ENCODE measurements around the gene SLBP.
A peak's percentile ranks its signal among the peaks of the same experiment; 100 is the strongest.

SLBP gene

DNA sequence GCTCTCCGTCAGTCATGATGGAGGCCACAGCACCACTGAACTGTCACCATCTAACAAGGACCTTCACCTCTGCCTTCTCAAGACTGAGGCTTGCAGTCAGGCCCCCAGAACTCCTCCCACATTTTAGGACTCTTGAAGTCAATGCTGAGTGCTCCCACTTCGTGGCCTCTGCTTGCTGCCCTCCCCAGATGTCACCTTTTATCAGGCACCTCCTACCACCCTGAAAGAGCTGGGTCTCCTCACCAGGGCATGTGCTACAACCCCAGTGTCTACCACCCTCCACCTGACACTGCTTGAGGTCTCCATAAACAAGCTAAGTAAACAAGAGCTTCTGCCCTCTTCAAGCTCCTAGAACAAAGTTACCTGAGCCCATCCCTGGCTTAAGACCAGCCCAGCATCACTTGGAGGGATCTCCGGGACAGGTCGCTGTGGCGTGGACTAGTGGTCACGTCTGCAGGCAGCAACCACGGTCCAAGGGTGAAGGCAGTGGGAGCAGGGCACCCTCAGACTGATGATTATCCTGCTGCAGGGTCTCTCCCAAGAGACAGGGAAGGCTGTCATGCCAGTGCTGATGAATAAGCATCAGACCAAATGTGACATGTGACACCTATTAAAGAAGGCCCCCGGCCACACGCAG lies 20.3 kb downstream of the SLBP start:
- H3K4me3 ChIP-seq (ENCODE audit: low read depth, low read length): no peak overlapping the region
- DNase-seq: no peak
- TF ChIP-seq, protein P1, sequence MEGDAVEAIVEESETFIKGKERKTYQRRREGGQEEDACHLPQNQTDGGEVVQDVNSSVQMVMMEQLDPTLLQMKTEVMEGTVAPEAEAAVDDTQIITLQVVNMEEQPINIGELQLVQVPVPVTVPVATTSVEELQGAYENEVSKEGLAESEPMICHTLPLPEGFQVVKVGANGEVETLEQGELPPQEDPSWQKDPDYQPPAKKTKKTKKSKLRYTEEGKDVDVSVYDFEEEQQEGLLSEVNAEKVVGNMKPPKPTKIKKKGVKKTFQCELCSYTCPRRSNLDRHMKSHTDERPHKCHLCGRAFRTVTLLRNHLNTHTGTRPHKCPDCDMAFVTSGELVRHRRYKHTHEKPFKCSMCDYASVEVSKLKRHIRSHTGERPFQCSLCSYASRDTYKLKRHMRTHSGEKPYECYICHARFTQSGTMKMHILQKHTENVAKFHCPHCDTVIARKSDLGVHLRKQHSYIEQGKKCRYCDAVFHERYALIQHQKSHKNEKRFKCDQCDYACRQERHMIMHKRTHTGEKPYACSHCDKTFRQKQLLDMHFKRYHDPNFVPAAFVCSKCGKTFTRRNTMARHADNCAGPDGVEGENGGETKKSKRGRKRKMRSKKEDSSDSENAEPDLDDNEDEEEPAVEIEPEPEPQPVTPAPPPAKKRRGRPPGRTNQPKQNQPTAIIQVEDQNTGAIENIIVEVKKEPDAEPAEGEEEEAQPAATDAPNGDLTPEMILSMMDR (IDR thresholded peaks at IDR 0.05; ENCODE audit: low read depth, low read length, missing control alignments): no peak
- in situ Hi-C loops (cut with HindIII; ENCODE audit: low pct_ligation_motif_present, low sequenced_read_pairs): no loop called here
- H3K27me3 ChIP-seq (replicated peaks): no peaks in the 10 kb centered on the region
- peaks cover 52% of the 10 kb centered on the region for H3K36me3 ChIP-seq (replicated peaks)
- no peak overlapping the region for H3K27ac ChIP-seq

DNA sequence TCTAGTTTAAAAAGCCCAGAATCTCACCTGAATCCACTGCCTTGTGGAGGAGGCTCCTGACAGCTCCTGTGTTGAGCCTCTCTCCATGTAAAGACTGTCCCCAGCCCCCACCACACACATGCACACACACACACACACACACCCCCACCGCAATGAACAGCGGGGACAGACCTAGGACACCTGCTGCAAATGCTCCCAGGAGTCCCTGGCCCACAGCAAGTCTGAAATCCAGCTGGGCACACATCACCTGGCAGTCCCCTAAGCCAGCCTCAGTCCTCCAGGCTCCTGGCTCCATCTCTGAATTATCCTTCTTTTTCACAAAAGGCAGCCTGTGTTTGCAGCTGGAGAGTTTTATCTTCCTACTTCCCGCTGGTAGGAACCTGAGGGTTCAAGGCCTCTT lies 21.4 kb downstream of the SLBP start:
- Histone ChIP-seq H3K4me3 (ENCODE audit: low read depth, low read length) (no peak overlapping the region), H3K36me3 (replicated peaks) (peaks cover 46% of the 10 kb centered on the region), H3K27me3 (replicated peaks) (no peaks in the 10 kb centered on the region), H3K27ac (no peak overlapping the region)
- in situ Hi-C loops (cut with HindIII; ENCODE audit: low pct_ligation_motif_present, low sequenced_read_pairs): no loop called here
- no peak for DNase-seq
- TF ChIP-seq, protein P1 (IDR thresholded peaks at IDR 0.05; ENCODE audit: low read depth, low read length, missing control alignments): no peak

DNA sequence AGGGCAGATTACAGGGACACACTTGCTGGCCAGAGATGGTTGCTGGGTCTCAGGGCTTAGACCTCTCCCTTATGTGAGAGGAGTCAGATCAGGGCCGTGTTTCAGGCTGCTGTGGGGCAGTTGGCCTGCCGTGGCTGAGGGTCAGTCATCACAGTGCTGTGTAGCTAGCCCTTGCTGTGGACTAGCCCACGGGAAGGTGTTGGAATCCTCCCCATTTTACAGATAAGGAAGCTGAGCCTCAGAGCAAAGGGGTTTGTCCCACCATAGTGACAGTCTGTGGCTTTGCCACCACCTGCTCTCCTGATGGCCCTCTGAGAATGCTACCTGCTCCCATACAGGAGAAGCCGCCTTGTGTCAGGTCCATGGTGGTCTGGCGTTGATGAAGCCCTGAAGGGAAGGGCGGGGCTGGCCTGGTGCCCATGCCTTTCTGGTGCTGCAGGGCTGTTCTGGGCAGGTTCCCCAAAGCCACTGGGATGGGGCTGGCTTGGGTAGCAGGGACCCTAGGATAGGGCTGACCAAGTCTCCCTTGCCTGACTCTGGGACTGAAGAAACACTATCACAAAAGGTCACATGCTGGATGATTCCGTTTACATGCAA lies 25.6 kb downstream of the SLBP start:
- Histone ChIP-seq H3K36me3 (replicated peaks) (peaks cover 13% of the 10 kb centered on the region), H3K4me3 (ENCODE audit: low read depth, low read length) (no peak overlapping the region), H3K27me3 (replicated peaks) (no peaks in the 10 kb centered on the region), H3K27ac (no peak overlapping the region)
- DNase-seq: no peak
- in situ Hi-C loops (cut with HindIII; ENCODE audit: low pct_ligation_motif_present, low sequenced_read_pairs): no loop called here
- TF ChIP-seq, protein P1 (IDR thresholded peaks at IDR 0.05; ENCODE audit: low read depth, low read length, missing control alignments): no peak

DNA sequence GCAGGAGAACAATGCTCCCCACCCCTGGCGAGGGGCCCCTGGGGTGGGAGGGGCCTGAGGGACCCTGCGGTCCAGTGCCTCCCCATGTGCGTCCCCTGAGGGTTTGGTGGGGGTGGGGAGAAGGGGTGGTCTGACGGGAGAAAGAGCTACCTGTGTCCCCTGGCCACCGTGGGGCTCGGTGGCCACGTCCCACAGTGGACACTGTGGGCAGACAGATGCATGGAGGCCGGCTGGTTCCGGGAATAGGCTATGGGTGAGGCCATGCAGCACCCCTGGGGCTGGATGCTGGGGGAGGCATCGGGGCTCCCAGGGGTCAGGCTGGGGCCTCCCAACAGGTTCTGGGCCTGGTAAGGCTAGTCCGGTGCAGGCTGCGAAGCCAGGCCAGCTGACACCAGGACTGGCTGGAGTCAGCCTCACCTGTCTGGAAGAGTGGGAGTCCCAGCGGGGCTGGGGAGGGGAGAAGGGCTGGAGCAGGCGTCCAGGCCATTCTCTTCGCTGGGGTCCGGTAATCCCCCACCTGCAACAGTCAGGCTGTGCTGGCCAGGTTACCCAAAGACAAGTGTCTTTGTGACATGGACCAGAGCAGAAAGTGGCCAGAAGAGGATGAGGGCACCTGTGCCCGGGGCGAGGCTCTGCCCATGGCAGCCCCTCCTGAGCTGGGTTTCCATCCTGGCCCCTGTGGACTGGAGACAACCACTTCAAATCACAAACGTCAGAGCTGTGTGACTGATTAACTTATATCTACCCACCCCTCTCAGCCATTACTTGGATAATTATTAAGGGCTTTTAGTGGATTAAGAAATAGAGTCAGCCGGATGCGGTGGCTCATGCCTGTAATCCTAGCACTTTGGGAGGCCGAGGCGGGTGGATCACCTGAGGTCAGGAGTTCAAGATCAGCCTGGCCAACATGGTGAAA lies 26.6 kb downstream of the SLBP start:
- peaks cover 2% of the 10 kb centered on the region for H3K36me3 ChIP-seq (replicated peaks)
- H3K27ac ChIP-seq: no peak overlapping the region
- H3K4me3 ChIP-seq (ENCODE audit: low read depth, low read length): no peak overlapping the region
- TF ChIP-seq, protein P1 (IDR thresholded peaks at IDR 0.05; ENCODE audit: low read depth, low read length, missing control alignments): no peak
- no peak for DNase-seq
- in situ Hi-C loops (cut with HindIII; ENCODE audit: low pct_ligation_motif_present, low sequenced_read_pairs): no loop called here
- H3K27me3 ChIP-seq (replicated peaks): no peaks in the 10 kb centered on the region

DNA sequence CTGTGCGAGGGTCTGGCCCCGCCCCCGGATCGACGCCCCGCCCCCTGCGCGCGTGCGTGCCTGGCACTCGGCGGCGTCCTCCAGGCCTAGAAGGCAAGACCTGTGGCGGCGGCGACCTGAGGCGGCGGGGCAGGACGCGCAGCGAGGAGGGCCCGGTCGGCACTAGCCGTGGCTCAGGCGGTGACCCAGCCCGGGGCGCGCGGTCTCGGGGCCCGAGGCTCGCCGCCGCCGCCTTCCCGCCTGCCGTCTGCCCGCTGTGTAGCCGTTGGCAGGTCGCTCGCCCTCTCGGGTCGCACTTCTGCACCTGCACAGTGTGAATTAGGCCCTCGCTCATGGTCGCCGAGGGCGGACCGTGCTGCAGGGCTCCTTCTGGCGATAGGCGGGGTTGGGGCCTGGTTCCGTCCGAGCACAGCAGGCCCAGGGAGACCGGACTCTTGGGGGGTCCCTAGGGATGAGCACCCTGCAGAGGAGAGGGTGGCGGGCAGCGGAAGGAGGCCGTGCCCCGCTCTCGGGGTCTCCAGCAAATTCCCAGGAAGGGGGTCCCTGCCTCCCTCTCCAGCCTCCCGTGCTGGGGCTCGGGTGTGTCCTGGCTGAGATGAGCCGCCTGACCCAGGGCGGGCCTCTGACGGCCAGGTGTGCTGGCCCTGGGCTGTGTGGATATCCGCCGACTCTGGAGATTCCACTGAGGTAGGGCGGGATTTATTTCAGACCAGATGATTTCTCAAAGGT lies 27.4 kb downstream of the SLBP start:
- DNase-seq: no peak
- in situ Hi-C loops (cut with HindIII; ENCODE audit: low pct_ligation_motif_present, low sequenced_read_pairs): no loop called here
- H3K4me3 ChIP-seq (ENCODE audit: low read depth, low read length): peak overlapping the region; percentile 50
- TF ChIP-seq, protein P1 (IDR thresholded peaks at IDR 0.05; ENCODE audit: low read depth, low read length, missing control alignments): no peak
- no peaks in the 10 kb centered on the region for H3K27me3 ChIP-seq (replicated peaks)
- H3K27ac ChIP-seq: no peak overlapping the region
- H3K36me3 ChIP-seq (replicated peaks): no peaks in the 10 kb centered on the region
